DMS153 treated with DMSO at 0.1 percent for 48 hours (cell line): ENCODE data around the gene SAFB.
A peak's percentile ranks its signal among the peaks of the same experiment; 100 is the strongest.

ENCODE experiments used
- DNase-seq: peaks from one replicate; lab custom pipeline; 2025; ENCODE audit not compliant: unreplicated experiment; lab: John Stamatoyannopoulos, UW

The SAFB gene

GRCh38 chr19:5624741-5625278 is 1.9 kb downstream of the SAFB start:
- no peak for DNase-seq

GRCh38 chr19:5625641-5626040 is 2.8 kb downstream of the SAFB start:
- no peak for DNase-seq

GRCh38 chr19:5627395-5627904 is 4.6 kb downstream of the SAFB start:
- no peak for DNase-seq

GRCh38 chr19:5628461-5628860 is 5.6 kb downstream of the SAFB start:
- no peak for DNase-seq

- DNase-seq: no peak
Measured at GRCh38 chr19:5628919-5629481, 6.1 kb downstream of the SAFB start.

GRCh38 chr19:5631567-5632240 is 8.8 kb downstream of the SAFB start:
- no peak for DNase-seq

GRCh38 chr19:5632241-5632612 is 9.3 kb downstream of the SAFB start:
- no peak for DNase-seq

GRCh38 chr19:5632657-5633056 is 9.8 kb downstream of the SAFB start:
- no peak for DNase-seq

- DNase-seq: no peak
Measured at GRCh38 chr19:5635427-5635826, 12.5 kb downstream of the SAFB start.

- no peak for DNase-seq
Measured at GRCh38 chr19:5637971-5638370, 15.1 kb downstream of the SAFB start.

GRCh38 chr19:5641171-5641570 is 18.3 kb downstream of the SAFB start:
- DNase-seq: no peak

- no peak for DNase-seq
Measured at GRCh38 chr19:5642204-5642603, 19.3 kb downstream of the SAFB start.

GRCh38 chr19:5643060-5643459 is 20.2 kb downstream of the SAFB start:
- no peak for DNase-seq

- no peak for DNase-seq
Measured at GRCh38 chr19:5644037-5644436, 21.2 kb downstream of the SAFB start.

- DNase-seq: peak; percentile 67
Measured at GRCh38 chr19:5645409-5645808, 22.5 kb downstream of the SAFB start.

GRCh38 chr19:5646703-5647102 is 23.8 kb downstream of the SAFB start:
- DNase-seq: no peak

GRCh38 chr19:5648464-5648863 is 25.6 kb downstream of the SAFB start:
- no peak for DNase-seq

GRCh38 chr19:5651361-5651760 is 28.5 kb downstream of the SAFB start:
- no peak for DNase-seq

- no peak for DNase-seq
Measured at GRCh38 chr19:5652261-5652660, 29.4 kb downstream of the SAFB start.

- no peak for DNase-seq
Measured at GRCh38 chr19:5654931-5655330, 32.0 kb downstream of the SAFB start.

GRCh38 chr19:5655412-5655811 is 32.5 kb downstream of the SAFB start:
- DNase-seq: no peak

GRCh38 chr19:5661483-5661882 is 38.6 kb downstream of the SAFB start:
- no peak for DNase-seq

- DNase-seq: no peak
Measured at GRCh38 chr19:5663904-5664303, 41.0 kb downstream of the SAFB start.
